HepG2 (cell line): Measurements from ENCODE around the gene AP1M1. TPM values are rescaled to one million over a fixed set of nuclear protein-coding genes. Genes with fewer than 3 reads are reported as not detected.

Experiments used
- ATAC-seq: fragments of 200-7000 bp; cut with Tn5 transposase; 3 replicates; pipeline ENCODE4 v1.9.1; 2020; ENCODE audit warnings: mild to moderate bottlenecking, moderate library complexity
- BruUV-seq: library from RNA; stranded (reverse); fragments of 400-500 nt; replicated peaks from 2 replicates; lab custom pipeline; 2021; lab: Mats Ljungman, UMichigan
- CTCF ChIA-PET: fragments of 300-600 bp; formaldehyde crosslinking; extraction: SDS; loops from one replicate; lab custom pipeline; 2021; ENCODE audit warnings: low total read pairs, inconsistent platforms, low intra/inter-chr PET ratio; lab: Yijun Ruan, JAX
- POLR2A ChIA-PET: fragments of 350-600 bp; sonication (Branson Sonifier 250); formaldehyde crosslinking; loops from one replicate; lab custom pipeline; 2020; ENCODE audit warnings: antibody characterized with exemption, inconsistent platforms; lab: Yijun Ruan, JAX
- DNase-seq: peaks from one replicate; pipeline ENCODE4 v3.0.0-alpha.2; 2015; ENCODE audit warnings: low spot score
- FAIRE-seq: peaks from 3 replicates; lab custom pipeline; 2011; peaks lifted over from hg19 to GRCh38; lab: Jason Lieb, UNC
- H2AFZ ChIP-seq: one replicate; pipeline ENCODE4 v1.6.1; 2011; ENCODE audit warnings: low read length, inconsistent platforms
- H3K27ac ChIP-seq: fragments of 300-600 bp; 3 replicates; pipeline ENCODE4 v1.8.0; 2011; ENCODE audit warnings: mixed run types, mild to moderate bottlenecking, mixed read lengths, low read length, inconsistent platforms; ENCODE audit not compliant: insufficient read depth; ENCODE audit errors: extremely low read length
- H3K27me3 ChIP-seq, 2 experiments: fragments of 200-600 bp in 1 of 2; 2 replicates in 1 of 2; 3 replicates in 1 of 2; pipeline versions ENCODE4 v1.6.0 to v1.8.0; 2011; ENCODE audit warnings: low read length in 2 of 2, mild to moderate bottlenecking in 2 of 2, moderate library complexity in 2 of 2, inconsistent platforms in 1 of 2; ENCODE audit not compliant: insufficient read depth in 2 of 2, control insufficient read depth in 1 of 2
- H3K36me3 ChIP-seq, 2 experiments: fragments of 200-600 bp in 1 of 2; replicated peaks in 1 of 2; 2 replicates in 1 of 2; 3 replicates in 1 of 2; pipeline versions ENCODE4 v1.5.1 to v1.8.0; 2011; ENCODE audit warnings: low read length in 2 of 2, inconsistent platforms in 1 of 2; ENCODE audit not compliant: insufficient read depth in 2 of 2, control insufficient read depth in 1 of 2
- H3K4me1 ChIP-seq: 2 replicates; pipeline ENCODE4 v1.5.1; 2012; ENCODE audit warnings: low read length, inconsistent platforms; ENCODE audit not compliant: insufficient read depth
- H3K4me2 ChIP-seq: 2 replicates; pipeline ENCODE4 v1.6.0; 2011; ENCODE audit warnings: low read depth, low read length, inconsistent platforms
- H3K4me3 ChIP-seq, 3 experiments: fragments of 200-600 bp in 1 of 3; sonication (generic), shearing (Covaris generic) in 1 of 3; replicated peaks in 1 of 3; 2 replicates each; pipeline ENCODE4 v1.5.1; 2011 to 2016; ENCODE audit warnings: low read length in 3 of 3, inconsistent platforms in 2 of 3, low read depth in 2 of 3, mild to moderate bottlenecking in 2 of 3, control low read depth in 1 of 3, mixed read lengths in 1 of 3; ENCODE audit not compliant: insufficient read depth in 1 of 3
- H3K79me2 ChIP-seq: one replicate; pipeline ENCODE4 v1.6.1; 2011; ENCODE audit warnings: low read length, inconsistent platforms; ENCODE audit not compliant: insufficient read depth
- H3K9ac ChIP-seq: 2 replicates; pipeline ENCODE4 v1.6.0; 2011; ENCODE audit warnings: mild to moderate bottlenecking, low read depth, low read length, inconsistent platforms; ENCODE audit not compliant: insufficient read depth
- H3K9me3 ChIP-seq: 2 replicates; pipeline ENCODE4 v1.5.1; 2012; ENCODE audit warnings: mild to moderate bottlenecking, low read length
- H4K20me1 ChIP-seq: 2 replicates; pipeline ENCODE4 v1.6.0; 2011; ENCODE audit warnings: inconsistent platforms, mild to moderate bottlenecking, low read length, moderate library complexity; ENCODE audit not compliant: insufficient read depth
- AKAP8 ChIP-seq: sonication (generic); formaldehyde crosslinking; IDR thresholded peaks from 2 replicates; pipeline ENCODE4 v1.5.1; 2020; ENCODE audit warnings: mild to moderate bottlenecking, missing genetic modification reagents
- HBP1 ChIP-seq: IDR thresholded peaks from 2 replicates; pipeline ENCODE4 v1.6.1; 2016; ENCODE audit warnings: low read depth, control low read depth
- HMG20A ChIP-seq: IDR thresholded peaks from 2 replicates; pipeline ENCODE4 v1.6.1; 2016; ENCODE audit warnings: borderline replicate concordance
- IRF1 ChIP-seq: sonication (generic); formaldehyde crosslinking; IDR thresholded peaks from 2 replicates; pipeline ENCODE4 v1.4.0; 2020; ENCODE audit warnings: low read depth, mild to moderate bottlenecking, missing genetic modification reagents
- PPARG ChIP-seq: conservative IDR thresholded peaks from 2 replicates; pipeline ENCODE4 v1.6.1; 2016; ENCODE audit warnings: missing biosample characterization, missing genetic modification reagents
- SOX5 ChIP-seq: IDR thresholded peaks from 2 replicates; pipeline ENCODE4 v1.6.1; 2016; ENCODE audit warnings: borderline replicate concordance
- SRSF4 ChIP-seq: fragments of 200-400 bp; formaldehyde crosslinking; IDR thresholded peaks from one replicate; pipeline ENCODE4 v1.6.1; 2018; ENCODE audit warnings: mild to moderate bottlenecking, low read depth, low read length, moderate library complexity; ENCODE audit not compliant: poor library complexity, severe bottlenecking
- THAP8 ChIP-seq: sonication (generic); formaldehyde crosslinking; IDR thresholded peaks from 2 replicates; pipeline ENCODE4 v1.5.1; 2020; ENCODE audit warnings: missing genetic modification reagents, mild to moderate bottlenecking, borderline replicate concordance
- THYN1 ChIP-seq: sonication (generic); formaldehyde crosslinking; IDR thresholded peaks from 2 replicates; pipeline ENCODE4 v1.8.1; 2023; ENCODE audit warnings: low read depth, mild to moderate bottlenecking, moderate library complexity, missing genetic modification reagents, borderline replicate concordance
- ZMAT5 ChIP-seq: sonication (generic); formaldehyde crosslinking; IDR thresholded peaks from 2 replicates; pipeline ENCODE4 v1.5.0; 2020; ENCODE audit warnings: mild to moderate bottlenecking, low read depth, missing genetic modification reagents, borderline replicate concordance
- ZNF431 ChIP-seq: sonication (generic); formaldehyde crosslinking; IDR thresholded peaks from 2 replicates; pipeline ENCODE4 v1.9.0; 2022; ENCODE audit warnings: missing genetic modification reagents, low read depth, mild to moderate bottlenecking, borderline replicate concordance
- ZNF468 ChIP-seq: sonication (generic); formaldehyde crosslinking; IDR thresholded peaks from 2 replicates; pipeline ENCODE4 v1.8.0; 2022; ENCODE audit warnings: mild to moderate bottlenecking, moderate library complexity, missing genetic modification reagents
- ZNF484 ChIP-seq: sonication (generic); formaldehyde crosslinking; IDR thresholded peaks from 2 replicates; pipeline ENCODE4 v1.5.1; 2020; ENCODE audit warnings: mild to moderate bottlenecking, low read depth, missing genetic modification reagents, borderline replicate concordance
- ZNF879 ChIP-seq: sonication (generic); formaldehyde crosslinking; IDR thresholded peaks from 2 replicates; pipeline ENCODE4 v1.8.1; 2023; ENCODE audit warnings: missing genetic modification reagents
- WGBS: methylation state at CpG from one replicate; pipeline ENCODE4 v1.1.6; 2017; ENCODE audit warnings: low lambda C conversion rate; 5-methylcytosine and 5-hydroxymethylcytosine counted together
- in situ Hi-C: cut with HindIII; loops from 2 replicates; pipeline ENCODE4 v1.10.0; 2017; ENCODE audit warnings: low pct_unique_long_range_greater_than_20kb; ENCODE audit not compliant: extremely low pct_ligation_motif_present
- intact Hi-C: fragments of 100-400 bp; cut with micrococcal nuclease; formaldehyde crosslinking; loops from one replicate; pipeline ENCODE4 v1.10.0; 2022; ENCODE audit not compliant: unreplicated experiment
- polyA plus RNA-seq, 8 experiments: library from polyadenylated mRNA; depleted of rRNA in 3 of 8; stranded (reverse) in 7 of 8; unstranded in 1 of 8; fragments of >200 nt; fragmentation: Illumina TruSeq in 4 of 8; extraction: Trizol in 4 of 8; gene quantifications; 2 replicates each; pipeline versions ENCODE4 v1.2.1 to v1.2.3, GENCODE V29; 2011 to 2016; ENCODE audit warnings: low read depth in 4 of 8, missing spikeins in 1 of 8, mixed read lengths in 1 of 8; ENCODE audit not compliant: insufficient read depth in 1 of 8
- total RNA-seq, 5 experiments: library from RNA; depleted of rRNA; stranded (reverse); fragments of >200 nt; fragmentation: Illumina TruSeq; extraction: Trizol; gene quantifications; 2 replicates each; pipeline ENCODE4 v1.2.3, GENCODE V29; 2016; ENCODE audit warnings: low read depth in 1 of 5

Gene AP1M1
- total and polyA plus RNA-seq, 2 of the 13 experiments (the other 11 are each of a cell fraction or from before 2014, with no cell fraction given) = 34.4 to 46.1 TPM

- TF ChIP-seq THAP8 (CRISPR knock-in tag) (no peak), SRSF4 (no peak), AKAP8 (CRISPR knock-in tag) (no peak), ZNF431 (CRISPR knock-in tag) (no peak), SOX5 (CRISPR knock-in tag) (no peak)
Measured at GRCh38 chr19:16188521-16188920, 9.2 kb upstream of the AP1M1 start (continued).

GRCh38 chr19:16190198-16190597 lies 7.5 kb upstream of the AP1M1 start:
- Histone ChIP-seq H3K27ac (no peak overlapping the region), H3K9me3 (no peaks in the 10 kb centered on the region), H3K36me3 (peaks cover 20 to 34% of the 10 kb centered on the region in 2 experiments), H3K4me3 (no peak overlapping the region), H3K9ac (no peak overlapping the region), H3K79me2 (peaks cover 18% of the 10 kb centered on the region), H3K27me3 (no peaks in the 10 kb centered on the region; a peak in 1 of 5 replicates), H4K20me1 (no peaks in the 10 kb centered on the region), H3K4me2 (no peak overlapping the region), H3K4me1 (peaks cover 12% of the 10 kb centered on the region), H2AFZ (no peak overlapping the region)
- intact Hi-C loops = no loop called here
- BruUV-seq = no TSS peak
- ChIA-PET POLR2A (no interaction called here), CTCF (no interaction called here)
- in situ Hi-C loops = no loop called here
- 96% methylated on average over 5 of the region's 6 CpGs for WGBS
- no peak for DNase-seq
- FAIRE-seq = no peak
- TF ChIP-seq HMG20A (CRISPR knock-in tag) (no peak), ZNF879 (CRISPR knock-in tag) (no peak), PPARG (CRISPR knock-in tag) (no peak), ZNF468 (CRISPR knock-in tag) (no peak), HBP1 (CRISPR knock-in tag) (no peak), ZNF484 (CRISPR knock-in tag) (no peak), ZMAT5 (no peak), IRF1 (no peak), THYN1 (no peak)
- no peak for ATAC-seq
